Airway epithelial cell (primary cell): ENCODE results near the gene SULF2. TPM values are rescaled to one million over a fixed set of nuclear protein-coding genes. Genes with fewer than 3 reads are reported as not detected.

ENCODE experiments used
- total RNA-seq: library from RNA; depleted of rRNA; stranded (reverse); fragments of >200 nt; gene quantifications from 2 replicates; pipeline ENCODE4 v1.2.3, GENCODE V29; 2015

The SULF2 gene
- total RNA-seq = 46.6 and 56.8 TPM in 2 replicates

DNA sequence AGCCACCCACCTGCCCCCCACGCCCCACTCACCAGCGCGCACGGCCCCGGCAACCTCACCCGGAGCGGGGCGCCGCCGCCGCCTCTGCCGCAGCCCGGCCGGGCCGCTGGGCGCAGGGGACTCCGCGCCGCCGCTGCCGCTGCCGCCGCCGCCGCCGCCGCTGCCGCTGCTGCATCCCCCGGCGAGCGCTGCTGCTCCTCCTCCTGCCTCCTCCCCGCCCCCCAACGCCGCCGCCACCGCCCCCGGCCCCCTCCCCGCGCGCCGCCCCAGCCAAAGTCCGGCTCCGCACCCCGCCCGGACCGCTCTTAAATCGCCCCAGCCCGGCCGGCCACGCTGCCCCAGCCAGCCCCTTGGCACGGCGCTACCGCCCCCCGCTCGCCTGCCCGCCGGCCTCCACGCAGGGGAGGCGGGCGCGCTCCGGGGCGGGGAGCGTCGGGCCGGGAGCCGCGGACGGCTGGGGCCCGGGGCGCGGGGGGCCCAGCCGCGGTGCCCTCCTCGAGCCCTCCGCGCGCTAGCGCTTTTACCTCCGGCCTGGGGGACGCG is at the start of gene SULF2:
Gene SULF2 (minus strand): TSS at position 171 of the 543 bp plus-strand sequence. CDS start 28,118 bp downstream, outside the sequence.

